HG03439 (cell line): ENCODE data around the gene ARSG.
A peak's percentile ranks its signal among the peaks of the same experiment; 100 is the strongest.

Source experiments
- ATAC-seq: cut with Tn5 transposase; IDR thresholded peaks from one replicate; pipeline ENCODE4 v1.9.1; 2021; ENCODE audit warnings: mild to moderate bottlenecking, moderate library complexity; ENCODE audit not compliant: unreplicated experiment

Gene ARSG

DNA sequence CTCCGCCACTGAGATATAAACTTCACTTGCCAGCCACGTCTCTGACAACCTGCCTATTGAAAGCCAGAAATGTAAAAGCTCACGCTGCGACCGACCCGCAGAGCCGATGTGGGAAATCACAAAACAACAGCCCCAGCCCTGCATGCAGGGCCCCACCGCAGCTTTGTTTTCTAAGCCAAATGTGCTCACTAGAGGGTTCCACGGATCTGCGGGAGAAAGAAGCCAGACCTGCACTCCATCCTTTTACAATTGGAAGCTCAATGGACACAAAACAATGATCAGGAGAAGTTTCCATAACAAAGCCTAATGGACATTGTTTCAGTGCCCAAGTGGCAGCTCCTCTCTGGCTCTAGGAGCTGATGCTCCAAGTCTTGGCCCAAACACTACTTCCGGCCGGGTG is 132.9 kb downstream of the ARSG start:
- ATAC-seq: no peak

DNA sequence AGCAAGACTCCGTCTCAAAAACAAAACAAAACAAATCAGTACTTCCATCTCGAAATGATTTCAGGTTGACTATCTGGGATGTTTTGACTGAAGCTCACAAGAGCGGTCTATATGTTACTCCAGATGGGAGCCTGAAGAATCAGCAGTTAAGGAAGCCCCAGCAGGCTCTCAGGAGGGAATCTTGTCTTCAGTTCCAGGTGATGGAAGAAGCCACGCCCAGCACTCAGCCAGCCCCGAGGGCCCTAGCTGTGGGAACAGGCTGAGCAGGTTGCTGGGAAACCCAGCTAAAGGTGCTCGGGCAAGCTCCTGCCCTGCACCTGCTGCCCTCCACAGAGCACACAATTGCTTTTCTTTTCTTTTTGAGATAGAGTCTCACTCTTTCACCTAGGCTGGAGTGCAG is 133.6 kb downstream of the ARSG start:
- ATAC-seq: no peak

DNA sequence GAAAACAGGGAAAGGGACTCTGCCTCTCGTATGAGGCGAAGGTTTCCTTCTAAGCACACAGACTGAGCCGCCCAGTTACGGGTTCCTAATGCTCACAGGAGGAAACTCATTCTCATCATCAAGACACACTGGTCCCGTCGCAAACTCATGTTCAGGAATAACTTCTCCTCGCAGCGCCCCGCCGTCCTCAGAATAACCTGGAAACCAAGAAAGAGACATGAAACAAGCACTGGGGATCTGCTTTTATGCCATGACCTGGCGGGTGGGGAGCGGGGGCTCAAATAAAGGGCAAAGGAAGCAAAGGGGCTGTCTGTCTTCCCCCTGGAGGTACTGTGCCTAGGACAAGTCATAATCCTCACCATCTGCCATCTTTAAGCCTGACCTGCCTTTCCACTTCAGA is 134.7 kb downstream of the ARSG start:
- no peak for ATAC-seq

DNA sequence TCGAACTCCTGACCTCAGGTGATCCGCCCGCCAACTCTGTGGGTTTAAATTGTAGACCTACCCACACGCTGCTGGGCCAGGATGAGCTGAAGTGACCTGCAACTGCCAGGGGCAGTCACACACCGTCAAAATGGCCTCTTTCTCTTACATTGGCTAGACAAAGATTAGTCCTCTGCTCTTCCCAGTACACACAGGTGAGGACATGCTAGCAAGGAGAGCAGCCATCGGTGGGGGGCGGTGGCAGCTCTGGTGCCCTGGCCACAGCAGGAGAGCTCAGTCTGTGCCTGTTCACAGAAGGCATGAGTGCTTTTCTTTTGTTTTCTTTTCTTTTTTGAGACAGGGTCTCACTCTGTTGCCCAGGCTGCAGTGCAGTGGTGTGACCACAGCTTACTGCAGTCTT is 136.3 kb downstream of the ARSG start:
- no peak for ATAC-seq

DNA sequence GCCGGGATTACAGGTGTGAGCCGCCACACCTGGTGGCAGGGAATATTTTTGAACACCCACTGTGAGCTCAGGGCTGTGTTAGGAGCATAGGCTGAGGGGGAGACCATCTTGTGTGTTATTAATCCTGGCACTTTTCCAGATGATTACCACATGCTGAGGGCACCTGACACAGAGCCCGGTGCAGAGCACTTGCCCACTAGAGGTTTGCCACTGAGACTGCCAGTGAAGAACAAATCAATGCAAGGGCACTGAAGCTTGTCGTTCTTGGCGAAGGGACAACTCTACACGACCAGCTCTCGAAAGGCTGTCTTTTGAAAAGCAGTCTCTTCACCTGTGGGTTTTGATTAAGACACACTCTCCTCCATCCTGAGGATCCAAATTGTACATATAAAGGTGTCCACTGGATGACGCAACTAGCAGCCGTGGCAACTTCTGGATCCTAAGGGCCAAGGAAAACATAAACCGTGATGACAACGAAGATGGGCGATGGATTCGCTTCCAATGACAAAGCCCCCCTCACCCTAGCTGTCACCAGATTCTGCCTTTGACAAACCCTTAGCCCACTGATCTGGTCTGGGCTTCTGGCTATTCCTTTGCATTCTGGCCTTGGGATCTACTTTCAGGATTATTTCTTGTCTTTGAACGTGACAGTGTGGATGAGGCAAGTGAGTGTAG is 137.3 kb downstream of the ARSG start:
- no peak for ATAC-seq

DNA sequence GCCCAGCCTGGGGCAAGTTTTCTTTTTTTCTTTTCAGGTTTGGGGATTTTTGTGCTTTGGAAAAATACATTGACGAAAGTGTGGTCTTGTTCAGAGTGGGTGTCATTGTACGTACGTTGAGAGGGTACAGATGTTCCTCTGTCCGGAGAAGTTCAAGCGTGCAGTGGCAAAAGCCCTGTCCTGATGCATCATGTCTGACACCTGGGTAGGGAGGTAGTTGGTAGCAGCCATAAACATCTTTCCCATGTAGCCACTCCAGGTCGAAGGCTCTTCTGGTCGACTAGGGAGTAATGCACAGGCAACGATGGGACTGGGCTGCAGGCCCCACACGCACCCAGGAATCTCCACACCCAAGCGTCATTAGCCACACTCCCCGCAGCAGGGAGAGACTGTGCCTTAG is 138.6 kb downstream of the ARSG start:
- ATAC-seq: no peak

DNA sequence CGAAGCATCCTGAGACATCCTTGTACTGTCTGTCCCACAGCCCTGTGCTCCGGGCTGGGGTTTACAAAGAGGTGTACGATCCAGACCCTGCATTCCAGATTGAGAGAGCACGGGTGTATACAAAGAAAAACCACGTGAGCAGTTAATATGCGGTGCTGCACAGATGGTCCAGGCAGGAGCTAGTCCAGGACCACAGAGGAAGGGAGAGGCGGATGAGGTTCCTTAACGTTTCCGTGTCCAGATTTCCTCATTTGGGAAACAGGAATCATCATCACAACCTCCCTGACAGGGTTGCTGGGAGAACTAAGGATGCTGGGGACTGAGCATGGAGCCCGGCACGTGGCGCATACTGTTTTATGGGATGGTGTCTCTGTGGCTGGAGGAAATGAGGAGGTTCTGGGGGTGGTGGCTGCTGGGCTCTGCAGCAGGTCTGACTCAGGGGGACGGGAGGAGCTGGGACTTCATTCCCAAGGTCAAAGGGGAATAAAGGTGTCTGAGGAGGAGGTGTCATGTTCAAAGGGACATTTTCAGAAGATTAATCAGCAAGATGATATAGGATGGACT is 139.8 kb downstream of the ARSG start:
- ATAC-seq: no peak

DNA sequence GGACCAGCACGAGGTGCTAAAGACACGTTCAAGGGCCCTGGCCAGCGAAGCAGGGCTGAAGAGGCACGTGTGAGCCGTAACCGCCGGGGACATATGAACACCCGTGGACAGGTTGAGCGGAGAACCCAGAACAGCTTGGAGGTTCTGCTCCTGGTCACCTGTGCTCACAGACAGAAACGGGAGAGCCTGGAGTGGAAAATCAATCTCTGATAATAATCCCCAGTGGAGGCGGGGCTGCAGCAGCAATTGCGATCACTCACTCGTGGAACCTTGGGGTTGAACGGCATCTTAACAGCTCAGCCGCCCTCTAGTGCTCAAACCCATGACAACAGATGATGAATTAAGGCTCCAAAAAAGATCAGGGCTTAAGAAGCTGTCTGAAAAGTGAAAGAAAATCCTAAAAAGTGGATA is 140.4 kb downstream of the ARSG start:
- ATAC-seq: no peak

DNA sequence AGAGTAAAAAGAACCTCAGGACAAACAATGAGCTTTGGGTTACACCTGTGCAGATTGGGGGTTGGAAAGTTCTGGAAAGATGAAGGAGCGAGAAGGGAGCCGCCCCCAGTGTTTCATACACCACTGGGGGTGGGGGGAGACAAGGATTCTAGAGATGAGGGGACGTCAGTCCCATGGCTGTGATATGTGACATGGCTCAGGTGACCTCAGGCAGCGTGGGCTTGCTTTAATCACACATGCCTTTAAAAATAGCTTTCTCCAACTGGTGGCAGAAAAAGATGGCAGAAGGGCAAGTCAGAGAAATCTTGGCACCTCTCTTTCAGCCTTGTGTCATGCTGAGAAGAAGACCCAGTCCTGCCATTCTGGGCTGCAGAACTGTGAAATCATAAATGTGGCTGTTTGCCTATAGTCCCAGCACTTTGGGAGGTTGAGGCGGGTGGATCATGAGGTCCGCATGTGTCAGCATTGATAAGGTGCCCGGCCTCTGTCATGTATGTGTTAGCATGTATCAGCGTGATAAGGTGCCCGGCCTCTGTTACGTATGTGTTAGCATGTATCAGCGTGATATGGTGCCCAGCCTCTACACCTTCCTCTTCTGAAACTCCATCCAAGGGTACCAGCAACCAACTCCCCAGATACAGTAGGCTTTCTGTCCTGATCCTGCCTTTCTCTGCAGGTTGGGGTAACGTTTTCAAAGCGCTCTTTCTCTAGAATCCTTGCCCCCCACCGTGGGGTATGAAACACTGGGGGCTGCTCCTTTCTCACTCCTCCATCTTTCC is 141.0 kb downstream of the ARSG start:
- no peak for ATAC-seq

DNA sequence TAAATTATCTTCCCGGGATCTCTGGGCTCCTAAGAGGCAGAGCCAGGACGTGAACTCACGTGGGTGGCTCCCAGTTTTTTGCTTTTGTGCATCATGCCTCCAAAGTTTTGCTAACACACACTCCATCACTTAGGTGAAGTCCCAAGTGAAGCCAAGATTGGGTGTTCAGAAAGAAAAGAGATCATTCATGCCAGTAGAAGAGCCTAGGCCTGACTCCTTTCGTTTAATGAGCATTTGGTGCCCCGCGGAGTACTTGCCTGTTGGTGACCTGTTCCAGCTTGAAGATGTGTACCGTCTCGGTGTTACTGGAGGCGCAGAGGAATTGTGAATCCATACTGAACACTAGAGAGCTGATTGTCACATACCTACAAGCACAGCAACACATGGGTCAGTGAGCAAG is 141.9 kb downstream of the ARSG start:
- no peak for ATAC-seq

DNA sequence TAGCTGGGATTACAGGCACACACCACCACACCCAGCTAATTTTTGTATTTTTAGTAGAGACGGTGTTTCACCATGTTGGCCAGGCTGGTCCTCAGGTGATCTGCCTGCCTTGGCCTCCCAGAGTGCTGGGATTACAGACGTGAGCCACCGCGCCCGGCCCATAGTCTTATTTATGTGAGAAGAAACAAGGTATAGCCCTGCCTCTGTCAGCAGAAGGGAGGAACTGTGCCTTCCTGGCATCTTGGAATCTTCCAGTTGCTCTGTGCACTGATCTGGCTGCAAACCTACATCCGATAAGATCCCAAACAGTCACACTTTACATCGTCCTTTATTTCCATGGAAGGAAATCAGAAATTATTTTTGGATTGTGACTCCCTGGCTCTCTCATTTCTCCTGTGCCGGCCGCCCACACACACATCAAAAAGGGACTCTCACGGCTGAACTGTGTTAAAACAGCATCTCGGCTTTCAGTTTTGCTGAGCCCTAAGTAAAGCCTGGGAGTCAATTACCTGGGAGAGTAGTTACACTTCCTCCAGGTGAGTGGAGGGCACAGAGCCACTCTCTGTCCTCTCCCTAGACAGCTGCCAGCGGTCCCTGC is 142.7 kb downstream of the ARSG start:
- no peak for ATAC-seq

DNA sequence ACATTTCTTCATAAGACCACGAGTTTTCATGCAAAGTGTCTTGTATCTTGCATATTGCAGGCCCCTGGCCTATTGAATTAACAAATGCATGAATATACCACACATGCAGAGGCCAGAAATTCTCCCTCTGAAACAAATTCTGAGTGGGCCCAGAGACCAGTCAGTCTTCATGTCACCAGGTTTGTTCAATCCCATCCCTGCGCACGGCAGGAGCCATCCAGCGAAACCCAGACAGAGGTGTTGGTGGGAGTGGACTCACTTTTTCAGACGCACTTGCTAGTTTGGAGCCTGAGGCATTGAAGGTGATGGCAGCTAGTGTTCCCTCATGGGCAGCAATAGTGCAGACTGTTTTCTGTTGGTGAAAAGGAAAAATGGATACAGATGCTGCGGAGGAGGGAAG is 144.1 kb downstream of the ARSG start:
- ATAC-seq: no peak

DNA sequence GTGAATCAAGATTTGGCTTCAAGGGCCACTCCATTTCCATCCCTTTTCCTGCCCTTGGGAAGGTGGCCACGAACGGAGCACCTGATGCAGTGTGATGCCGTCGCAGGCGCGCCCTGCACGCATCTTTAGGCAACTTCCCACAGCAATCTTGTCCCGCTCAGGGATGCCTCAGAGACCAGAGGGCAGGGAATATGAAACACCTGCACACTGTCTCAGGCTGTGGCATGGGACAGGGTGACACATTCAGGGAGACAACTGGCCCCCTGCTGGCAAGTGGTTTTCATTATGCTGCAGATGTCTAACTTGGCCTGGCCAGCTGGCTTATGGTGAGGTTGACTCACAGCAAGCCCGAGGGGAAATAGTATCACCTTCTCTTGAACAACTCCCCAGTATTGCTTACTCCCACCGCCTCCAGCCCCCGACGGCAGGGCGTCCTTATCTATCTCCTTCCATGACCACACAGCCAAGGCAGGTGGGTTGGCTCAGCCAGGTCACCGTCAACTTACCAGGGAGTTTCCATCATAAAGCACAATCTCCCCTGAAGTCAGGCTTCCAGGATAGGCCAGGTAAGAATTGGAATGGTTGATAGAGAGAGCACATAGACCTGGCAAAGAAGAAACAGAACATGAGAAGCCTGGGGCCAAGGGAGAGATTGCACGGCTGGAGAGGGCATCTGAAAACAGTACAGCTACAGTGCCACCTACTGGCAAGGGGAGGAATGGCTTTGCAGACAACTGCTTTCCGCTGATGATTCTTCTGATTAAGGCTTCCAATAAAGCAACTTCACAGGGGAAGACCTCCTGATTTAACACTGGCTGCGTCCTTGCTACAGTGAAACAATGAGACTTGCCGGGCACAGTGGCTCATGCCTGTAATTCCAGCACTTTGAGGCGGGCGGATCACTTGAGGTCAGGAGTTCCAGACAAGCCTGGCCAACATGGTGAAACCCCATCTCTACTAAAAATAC is 144.9 kb downstream of the ARSG start:
- peak; percentile 50 for ATAC-seq

DNA sequence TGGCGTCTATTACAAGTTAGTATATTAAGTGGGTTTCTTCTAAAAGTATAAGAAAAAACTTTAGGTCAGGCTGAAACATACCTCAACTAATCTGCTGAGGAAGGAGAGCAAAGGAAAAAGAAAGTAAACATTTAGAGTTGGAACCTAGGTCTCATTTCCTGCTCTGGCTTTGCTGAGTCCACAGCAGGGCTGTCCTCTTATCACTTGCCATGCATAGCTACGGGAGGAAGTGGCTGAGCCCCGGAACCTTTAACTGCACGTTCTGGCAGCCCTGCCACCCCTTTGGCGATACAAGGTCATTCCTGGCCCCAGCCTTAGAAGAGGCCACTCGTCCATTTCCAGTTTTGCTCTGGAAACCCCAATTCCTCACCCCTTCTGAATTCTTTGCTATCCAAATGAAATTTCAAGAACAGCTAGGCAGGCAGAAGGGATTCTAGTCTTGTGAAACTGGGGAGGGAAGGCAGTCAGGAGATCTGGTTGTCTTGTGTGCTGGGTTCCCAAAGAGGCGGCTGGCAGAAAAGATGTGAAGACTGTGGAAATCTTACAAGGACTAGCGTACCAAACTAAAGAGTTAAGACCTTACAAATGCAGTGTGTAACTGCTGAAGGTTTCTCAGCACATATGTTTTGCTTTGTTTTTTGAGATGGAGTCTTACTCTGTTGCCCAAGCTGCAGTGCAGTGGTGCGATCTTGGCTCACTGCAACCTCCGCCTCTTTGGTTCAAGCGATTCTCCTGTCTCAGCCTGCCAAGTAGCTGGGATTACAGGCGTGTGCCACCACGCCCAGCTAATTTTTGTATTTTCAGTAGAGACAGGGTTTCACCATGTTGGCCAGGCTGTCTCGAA is 146.9 kb downstream of the ARSG start:
- ATAC-seq: no peak

DNA sequence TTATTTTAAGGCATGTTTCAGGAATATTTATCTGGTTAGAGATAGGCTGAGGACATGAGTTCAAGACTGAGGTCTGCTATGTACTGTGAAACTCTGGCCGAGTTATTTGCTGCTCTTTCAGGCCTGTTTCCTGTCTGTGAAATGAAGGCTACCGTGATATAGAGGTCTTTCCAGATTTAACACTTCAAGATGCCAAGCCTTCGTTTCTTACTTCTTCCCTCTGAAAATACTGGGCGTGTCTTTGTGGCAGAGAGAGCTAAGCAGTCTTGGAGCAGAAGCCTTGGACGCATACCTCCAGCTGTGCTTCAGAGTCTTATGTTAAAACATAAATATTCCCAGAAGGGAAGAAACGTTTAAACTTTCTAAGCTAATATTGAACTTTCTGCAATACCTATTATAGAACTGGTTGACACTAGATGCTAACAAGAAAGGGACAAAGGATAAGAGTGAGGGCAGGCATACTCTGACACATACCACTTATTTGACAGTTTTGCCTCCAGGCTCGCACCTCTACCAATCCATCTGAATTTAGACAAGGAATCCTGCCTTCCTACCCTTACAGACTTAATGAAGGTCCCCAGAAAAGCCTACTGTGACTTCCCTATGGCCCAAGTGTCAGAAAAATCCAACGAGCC is 148.5 kb downstream of the ARSG start:
- ATAC-seq: no peak

DNA sequence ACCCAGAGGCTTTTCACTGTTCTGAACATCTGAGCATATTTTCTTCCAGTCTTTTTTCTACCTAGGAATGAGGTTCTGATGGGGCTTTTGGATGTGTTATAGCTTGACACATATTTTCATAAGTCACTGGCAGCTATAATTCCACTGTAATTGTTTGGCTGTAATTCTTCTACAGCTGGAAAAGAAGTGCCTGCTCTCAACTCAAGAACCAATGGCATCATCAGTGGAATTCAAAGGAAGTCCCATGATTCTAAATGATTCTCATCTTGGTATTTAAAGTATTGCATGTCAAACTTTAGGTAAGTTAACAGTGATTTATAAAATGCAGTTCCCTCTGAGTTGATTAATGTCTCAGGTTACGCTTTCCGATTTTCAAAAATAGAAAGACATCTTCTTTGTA is 149.2 kb downstream of the ARSG start:
- no peak for ATAC-seq

DNA sequence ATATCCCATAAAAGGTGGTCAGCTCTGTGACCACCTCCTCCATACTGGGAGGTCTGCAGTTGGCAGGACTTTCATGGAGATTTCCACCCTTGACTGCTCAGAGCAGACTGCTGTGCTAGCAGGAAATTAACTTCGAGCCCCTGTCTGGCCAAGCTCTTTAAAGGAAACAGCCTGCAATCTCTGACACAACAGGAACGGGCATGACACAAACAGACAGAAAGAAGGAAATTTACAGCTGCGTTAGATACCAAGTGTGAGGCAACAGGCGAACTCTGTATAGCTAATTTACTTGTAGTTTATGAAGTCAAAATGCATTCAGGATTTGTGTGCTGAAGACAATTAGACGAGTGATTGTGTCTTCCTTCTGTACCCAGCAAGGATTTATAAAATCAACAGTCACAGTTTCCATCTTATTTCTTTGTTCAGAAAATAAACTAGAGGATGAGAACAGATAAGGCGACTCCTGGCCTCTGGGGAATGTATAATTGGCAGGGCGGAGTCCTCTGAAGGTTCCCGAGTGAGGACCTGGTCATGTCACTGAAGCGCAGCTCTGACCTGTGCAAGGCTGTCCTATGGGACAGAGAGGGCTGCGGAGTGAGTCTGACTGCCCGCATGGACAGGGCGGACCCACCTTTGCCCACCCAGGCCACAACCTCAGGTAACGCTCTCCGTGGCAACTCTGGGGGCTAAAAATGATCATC is 149.9 kb downstream of the ARSG start:
- no peak for ATAC-seq

DNA sequence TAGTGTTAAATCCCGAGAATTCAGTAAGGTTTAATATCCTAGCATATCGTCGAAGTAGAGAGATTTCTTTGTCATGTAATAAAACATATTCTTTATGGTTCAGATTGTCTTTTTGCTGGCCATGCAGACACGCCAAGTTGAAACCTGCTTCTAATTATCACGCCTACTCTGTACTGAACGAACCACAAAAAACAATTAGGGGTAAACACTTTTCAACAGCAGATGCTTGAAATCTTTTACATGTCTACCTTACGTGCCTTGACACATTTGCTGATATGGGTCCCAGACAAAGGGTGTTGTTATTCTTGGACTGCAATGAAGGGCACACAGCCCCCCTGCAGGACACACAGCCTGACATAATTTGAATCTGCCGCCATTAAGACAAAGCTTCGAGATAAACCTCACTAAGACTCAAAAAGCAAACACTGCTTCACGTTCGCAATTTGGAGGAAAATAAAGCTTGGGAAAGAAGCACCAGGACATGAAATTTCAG is 152.7 kb downstream of the ARSG start:
- no peak for ATAC-seq

DNA sequence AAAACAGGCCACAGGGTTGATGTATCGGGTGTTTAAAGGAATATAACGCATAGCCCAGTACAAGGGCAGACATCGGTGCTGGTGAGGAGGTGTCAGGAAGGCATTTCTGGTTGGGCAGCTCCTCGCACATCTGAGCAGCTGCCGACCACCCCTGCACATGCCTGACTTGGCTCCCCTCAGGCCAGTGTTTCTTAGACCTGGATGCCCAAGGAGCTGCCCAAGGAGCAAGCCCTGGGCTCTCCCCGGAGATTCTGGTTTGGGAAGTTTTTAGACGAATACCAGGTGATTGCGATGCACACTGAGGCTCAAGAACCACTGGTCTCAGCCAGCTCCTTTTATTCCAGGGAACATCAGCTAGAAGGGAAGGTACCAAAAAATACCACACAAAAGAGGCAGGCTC is 154.4 kb downstream of the ARSG start:
- ATAC-seq: no peak
